ENCODE data around the gene FAM78B.

- no peak for TF ChIP-seq GATA2 (IDR thresholded peaks at IDR 0.05; ENCODE audit: low read depth, low read length)
- TF ChIP-seq GATA3 (IDR thresholded peaks at IDR 0.05; ENCODE audit: low read depth, low read length), result no peak
Measured at GRCh38 chr1:166174108-166174507, 7.3 kb upstream of the FAM78B start.
